NCI-H1092 treated with DMSO at 0.1 percent for 48 hours (cell line): ENCODE results near the gene SAMD7.
A peak's percentile ranks its signal among the peaks of the same experiment; 100 is the strongest.

Experiments
- DNase-seq: peaks from one replicate; lab custom pipeline; 2025; lab: John Stamatoyannopoulos, UW

Gene SAMD7

DNA sequence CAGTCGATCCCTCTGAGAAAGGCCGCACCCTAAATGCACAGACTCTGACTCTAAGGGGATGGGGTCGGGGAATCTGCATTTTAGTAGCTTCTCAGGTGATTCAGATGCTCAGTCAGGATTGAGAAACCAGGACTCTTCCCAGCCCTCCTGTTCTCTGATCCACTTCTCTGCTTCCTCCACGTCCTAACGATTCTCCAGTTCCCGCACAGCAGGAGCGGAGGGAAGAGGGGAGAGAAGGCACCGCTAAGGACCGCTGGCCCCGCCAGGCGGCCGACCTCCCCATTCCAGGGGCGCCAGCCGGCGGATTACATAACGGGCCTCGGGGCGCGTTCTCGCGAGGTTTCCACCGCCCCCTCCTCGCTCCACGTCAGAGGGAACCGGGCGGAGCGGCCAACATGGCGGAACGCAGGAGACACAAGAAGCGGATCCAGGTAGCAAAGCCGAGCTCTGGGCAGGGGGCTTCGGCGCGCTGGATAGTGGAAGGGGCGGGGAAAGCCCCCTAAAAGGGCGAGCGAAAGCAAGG lies 55.1 kb downstream of the SAMD7 start, which contains the start of gene SEC62:
Gene SEC62 (plus strand): TSS at position 380 of the 523 bp plus-strand sequence. CDS start 16 bp downstream, at position 396.
- peak; percentile 89 for DNase-seq

GRCh38 chr3:169966951-169967915 lies 55.9 kb downstream of the SAMD7 start:
- DNase-seq: peak; percentile 87

- DNase-seq: no peak
These were observed 57.0 kb downstream of the SAMD7 start for GRCh38 chr3:169968224-169968885.

- DNase-seq: no peak
These were observed 58.1 kb downstream of the SAMD7 start for GRCh38 chr3:169969174-169970095.

DNA sequence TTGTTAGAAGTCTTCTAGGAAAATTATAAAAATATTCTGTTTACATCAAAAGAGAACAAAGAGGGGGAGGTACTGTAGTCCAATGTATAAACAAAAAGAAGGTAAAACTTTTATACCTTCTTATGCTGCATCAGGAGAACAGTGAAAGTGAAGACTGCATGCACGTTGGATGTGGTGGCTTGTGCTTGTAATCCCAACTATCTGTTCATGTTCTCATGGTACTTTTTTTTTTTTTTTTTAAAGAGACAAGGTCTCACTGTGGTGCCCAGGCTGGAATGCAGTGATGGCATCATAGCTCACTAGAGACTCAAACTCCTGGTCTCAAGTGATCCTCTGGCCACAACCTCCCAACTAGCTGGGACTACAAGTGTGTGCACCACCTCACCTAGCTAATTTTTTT lies 59.5 kb downstream of the SAMD7 start:
- no peak for DNase-seq

- DNase-seq: no peak
These were observed 60.1 kb downstream of the SAMD7 start for GRCh38 chr3:169971522-169971921.

GRCh38 chr3:169980055-169980454 lies 68.7 kb downstream of the SAMD7 start:
- no peak for DNase-seq

GRCh38 chr3:169984292-169984691 lies 72.9 kb downstream of the SAMD7 start:
- DNase-seq: no peak
